Fibroblast of mammary gland (primary cell): ENCODE data around the gene BORCS5.

Source experiments
- DNase-seq: peaks from one replicate; pipeline ENCODE4 v3.0.0-alpha.2; 2010; ENCODE audit warnings: low read depth
- H3K4me3 ChIP-seq: 2 replicates; pipeline ENCODE4 v1.5.1; 2011; ENCODE audit warnings: low read depth, mild to moderate bottlenecking, low read length, moderate library complexity; ENCODE audit not compliant: control insufficient read depth
- TF ChIP-seq, protein P1 (sequence below): conservative IDR thresholded peaks from 2 replicates; pipeline ENCODE4 v1.5.1; 2011; ENCODE audit warnings: low read depth, low read length, inconsistent platforms; ENCODE audit not compliant: control insufficient read depth, insufficient read depth

The BORCS5 gene

DNA sequence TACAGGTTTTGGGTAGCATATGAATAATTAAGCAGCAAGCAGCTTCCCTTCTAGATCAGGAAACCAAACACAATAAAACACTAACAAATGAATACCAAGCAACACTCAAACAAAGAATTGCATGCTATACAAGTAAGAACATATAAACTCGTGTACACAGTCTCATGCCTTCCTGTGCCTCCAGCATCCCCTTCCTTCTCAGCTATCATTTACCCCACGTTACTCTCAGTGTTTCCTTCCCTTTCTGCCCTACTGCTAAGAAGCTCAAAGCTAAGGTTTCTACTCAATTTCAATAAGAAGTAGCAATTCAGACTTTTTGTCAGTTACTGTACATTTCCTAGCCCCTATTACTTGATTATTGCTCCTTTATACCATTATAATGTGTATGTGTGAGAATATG is 124.8 kb downstream of the BORCS5 start:
- DNase-seq, result no peak
- H3K4me3 ChIP-seq, result no peak overlapping the region
- TF ChIP-seq, protein P1, sequence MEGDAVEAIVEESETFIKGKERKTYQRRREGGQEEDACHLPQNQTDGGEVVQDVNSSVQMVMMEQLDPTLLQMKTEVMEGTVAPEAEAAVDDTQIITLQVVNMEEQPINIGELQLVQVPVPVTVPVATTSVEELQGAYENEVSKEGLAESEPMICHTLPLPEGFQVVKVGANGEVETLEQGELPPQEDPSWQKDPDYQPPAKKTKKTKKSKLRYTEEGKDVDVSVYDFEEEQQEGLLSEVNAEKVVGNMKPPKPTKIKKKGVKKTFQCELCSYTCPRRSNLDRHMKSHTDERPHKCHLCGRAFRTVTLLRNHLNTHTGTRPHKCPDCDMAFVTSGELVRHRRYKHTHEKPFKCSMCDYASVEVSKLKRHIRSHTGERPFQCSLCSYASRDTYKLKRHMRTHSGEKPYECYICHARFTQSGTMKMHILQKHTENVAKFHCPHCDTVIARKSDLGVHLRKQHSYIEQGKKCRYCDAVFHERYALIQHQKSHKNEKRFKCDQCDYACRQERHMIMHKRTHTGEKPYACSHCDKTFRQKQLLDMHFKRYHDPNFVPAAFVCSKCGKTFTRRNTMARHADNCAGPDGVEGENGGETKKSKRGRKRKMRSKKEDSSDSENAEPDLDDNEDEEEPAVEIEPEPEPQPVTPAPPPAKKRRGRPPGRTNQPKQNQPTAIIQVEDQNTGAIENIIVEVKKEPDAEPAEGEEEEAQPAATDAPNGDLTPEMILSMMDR, result no peak

DNA sequence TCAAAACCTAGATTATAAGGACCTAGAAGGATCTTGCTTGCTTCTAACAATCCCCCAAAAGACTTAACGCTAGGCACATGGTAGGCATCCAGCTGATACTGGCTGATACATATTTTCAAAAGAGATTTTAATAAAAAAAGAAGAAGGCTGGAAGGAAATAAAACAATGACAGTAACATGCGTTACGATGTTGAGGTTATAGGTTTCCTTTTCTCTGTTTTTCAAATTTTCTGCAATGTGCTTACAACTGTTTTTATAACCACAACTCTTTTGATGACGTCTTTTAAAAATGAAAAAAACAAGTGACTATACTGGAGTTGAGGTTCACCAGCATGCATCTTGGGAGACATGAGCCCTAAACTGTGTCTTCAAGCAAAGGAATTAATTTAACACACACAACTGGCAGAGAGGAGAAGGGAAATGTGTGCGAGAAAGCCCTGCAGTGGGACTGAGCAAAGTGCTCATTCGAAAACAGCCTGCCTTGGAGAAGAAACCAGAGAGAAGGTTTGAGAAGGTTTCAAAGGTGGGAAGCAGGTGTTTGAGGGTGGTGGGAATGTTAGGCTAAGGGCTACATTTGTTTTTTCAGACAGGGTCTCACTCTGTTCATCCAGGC is 125.4 kb downstream of the BORCS5 start:
- DNase-seq, result no peak

DNA sequence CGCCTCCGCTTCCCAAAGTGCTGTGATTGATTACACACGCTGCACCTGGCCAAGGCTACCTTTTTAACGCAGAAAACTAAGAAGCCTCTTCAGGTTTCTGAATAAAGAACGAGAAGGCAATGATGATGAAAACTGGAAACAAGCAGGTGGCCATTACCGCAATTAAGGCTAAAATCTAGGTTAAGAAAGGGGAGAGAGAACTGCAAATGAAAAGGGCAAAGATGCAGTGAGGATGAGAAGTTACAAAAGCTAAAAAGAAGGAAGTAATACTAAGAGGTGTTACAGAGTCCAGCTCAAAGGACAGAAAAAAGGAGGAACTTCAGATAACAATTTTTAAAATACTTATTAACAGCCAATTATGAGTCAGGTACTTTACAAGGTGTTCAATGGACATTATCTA is 126.1 kb downstream of the BORCS5 start:
- DNase-seq, result no peak
- TF ChIP-seq, protein P1, result no peak
- no peak overlapping the region for H3K4me3 ChIP-seq

More for the DNA sequence above, 125.4 kb downstream of the BORCS5 start:
- H3K4me3 ChIP-seq, result no peak overlapping the region
- TF ChIP-seq, protein P1, result no peak

DNA sequence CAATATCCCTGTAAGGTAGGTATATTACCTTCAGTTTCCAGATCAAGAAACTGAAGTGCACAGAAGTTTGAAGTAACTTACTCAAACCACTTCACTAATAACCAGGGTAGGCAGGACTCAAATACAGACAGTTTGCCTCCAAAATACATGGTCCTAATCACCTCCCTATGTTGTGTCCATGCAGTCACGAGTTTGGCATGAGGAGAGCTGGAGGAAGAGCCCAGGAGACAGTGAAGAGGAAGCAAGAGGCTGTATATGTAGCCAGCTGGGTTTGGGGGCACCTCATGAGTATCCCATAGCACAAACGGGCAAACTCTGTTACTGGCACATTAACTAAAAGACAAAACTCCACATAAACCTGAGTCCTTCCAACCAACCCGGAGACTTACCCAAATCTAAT is 126.6 kb downstream of the BORCS5 start:
- TF ChIP-seq, protein P1, result no peak
- no peak overlapping the region for H3K4me3 ChIP-seq
- no peak for DNase-seq

DNA sequence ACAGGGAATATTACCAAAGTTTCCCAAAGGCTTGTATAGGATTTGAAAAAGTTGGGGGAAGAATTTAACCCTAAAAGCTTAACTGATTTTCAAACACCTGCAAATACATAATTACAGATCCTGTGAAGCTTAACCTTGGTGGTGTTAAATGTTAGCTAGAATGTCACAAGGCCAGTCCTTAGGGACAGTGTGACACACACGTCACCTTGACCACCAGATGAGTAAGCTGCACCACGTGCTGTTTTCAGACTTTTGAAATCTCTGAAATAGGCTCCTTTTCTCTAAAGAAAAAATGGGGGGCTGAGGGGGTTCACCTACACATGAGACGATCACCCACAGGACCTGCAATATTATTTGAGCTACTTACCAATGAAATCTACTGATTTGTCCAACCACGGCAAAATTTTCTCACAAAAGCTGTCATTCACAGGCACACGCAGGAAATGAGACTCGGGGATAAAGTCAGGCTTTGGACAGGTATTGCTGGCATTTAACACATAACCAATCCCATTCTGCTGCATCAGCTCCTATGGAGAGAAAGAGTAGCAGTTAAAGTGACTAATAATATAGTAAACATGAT is 129.9 kb downstream of the BORCS5 start:
- TF ChIP-seq, protein P1, result no peak
- DNase-seq, result no peak
- no peak overlapping the region for H3K4me3 ChIP-seq

DNA sequence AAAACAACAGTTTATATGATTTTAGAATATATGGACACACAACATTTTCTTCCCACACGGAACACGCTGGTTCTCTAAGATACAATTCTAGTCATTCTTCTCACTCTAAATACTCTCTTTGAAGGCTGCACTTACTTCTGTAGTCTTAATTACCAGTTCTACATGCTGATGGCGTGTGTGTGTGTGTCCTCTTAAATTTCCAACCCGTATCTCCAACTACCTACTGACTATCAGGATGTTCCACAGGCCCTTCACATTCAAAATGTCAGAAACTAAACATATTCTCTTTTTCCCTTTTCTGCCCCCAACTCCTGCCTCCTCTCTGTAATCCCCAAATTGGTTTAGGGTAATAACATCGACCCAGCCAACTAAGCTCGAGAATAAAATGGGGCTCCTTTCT is 130.6 kb downstream of the BORCS5 start:
- TF ChIP-seq, protein P1, result no peak
- no peak overlapping the region for H3K4me3 ChIP-seq
- no peak for DNase-seq
